ENCODE measurements around the gene CCL18.
"Not testable (repeated sequence)": the region's sequence is repeated elsewhere in the genome, so short reads cannot be mapped to it uniquely, and the experiment has no call there.

The CCL18 gene, protein sequence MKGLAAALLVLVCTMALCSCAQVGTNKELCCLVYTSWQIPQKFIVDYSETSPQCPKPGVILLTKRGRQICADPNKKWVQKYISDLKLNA

DNA sequence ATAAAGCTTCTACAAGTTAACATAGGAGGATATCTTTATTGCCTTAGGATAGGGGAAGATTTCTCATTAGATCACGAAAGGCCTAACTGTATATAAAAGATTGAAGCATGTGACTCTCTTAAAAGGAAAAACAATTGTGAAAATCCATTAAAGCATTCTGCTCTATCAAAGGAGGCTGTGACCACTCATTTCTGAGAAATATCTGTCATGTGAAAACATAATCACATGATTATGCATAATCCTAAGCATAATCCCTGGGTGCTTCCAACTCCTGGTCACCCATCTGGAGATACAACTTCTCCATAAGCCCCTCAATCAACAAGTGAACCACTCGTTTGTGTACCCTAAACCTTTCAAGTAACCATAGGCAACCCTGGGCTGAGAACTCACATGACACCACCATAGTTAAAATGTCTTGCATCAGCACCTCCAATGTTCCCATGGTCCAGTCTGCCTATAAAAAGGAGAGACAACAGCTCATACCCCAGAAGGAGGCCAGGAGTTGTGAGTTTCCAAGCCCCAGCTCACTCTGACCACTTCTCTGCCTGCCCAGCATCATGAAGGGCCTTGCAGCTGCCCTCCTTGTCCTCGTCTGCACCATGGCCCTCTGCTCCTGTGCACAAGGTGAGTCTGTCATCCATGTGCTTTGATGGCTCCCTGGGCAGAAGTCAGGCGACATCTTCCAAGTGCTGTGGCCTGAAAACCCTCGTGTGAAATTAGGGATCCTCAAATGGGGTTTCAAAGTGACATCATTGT lies at the start of gene CCL18:
TSS of gene CCL18 (plus strand) at position 487 of the 756 bp plus-strand sequence. CDS start at position 558, 71 bp downstream.
- no peak for DNase-seq (ENCODE audit: low read depth in 1 of 2, low spot score in 1 of 2)

DNA sequence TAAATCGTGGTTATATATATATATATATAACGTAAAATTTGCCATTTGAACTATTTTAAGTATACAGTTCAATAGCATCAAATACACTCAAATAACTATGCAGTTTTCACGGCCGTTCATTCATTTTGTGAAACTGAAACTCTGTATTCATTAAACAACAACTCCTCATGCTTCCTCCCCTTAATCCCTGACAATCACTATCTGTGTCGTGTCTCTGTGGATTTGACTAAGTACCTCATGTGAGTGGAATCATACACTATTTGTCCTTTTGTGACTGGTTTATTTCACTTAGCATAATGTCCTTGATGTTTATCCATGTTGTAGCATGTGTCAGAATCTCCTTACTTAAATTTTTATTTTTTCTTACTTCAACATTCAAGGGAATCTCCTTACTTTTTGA lies 49.1 kb upstream of the CCL18 start:
- DNase-seq (ENCODE audit: low read depth in 1 of 2, low spot score in 1 of 2), result no peak

DNA sequence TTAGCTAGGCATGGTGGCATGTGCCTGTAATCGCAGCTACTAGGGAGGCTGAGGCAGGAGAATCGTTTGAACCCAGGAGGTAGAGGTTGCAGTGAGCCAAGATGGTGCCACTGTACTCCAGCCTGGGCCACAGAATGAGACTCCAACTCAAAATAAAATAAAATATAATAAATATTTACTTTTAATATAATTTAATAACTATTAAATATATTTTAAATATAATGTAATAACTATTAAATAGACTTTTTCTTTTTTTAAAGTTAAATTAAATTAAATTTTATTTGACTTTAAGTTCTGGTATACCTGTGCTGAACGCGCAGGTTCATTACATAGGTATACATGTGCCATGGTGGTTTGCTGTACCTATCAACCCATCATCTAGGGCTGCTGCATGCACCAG lies 48.2 kb upstream of the CCL18 start:
- not testable (repeated sequence) for DNase-seq (ENCODE audit: low read depth in 1 of 2, low spot score in 1 of 2)

DNA sequence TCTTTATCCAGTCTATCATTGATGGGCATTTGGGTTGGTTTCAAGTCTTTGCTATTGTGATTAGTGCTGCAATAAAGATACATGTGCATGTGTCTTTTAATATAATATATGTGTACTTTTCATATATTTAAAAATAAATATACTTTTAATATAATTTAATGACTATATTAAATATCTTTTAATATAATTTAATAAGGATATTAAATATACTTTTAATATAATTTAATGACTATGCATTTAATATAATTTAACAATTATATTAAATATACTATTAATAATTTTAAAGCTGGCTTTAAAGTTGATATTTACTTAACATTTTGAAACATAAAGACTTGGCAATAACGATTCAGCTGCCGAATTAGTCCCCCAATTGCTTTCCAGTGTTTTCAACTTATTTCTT lies 47.5 kb upstream of the CCL18 start:
- no peak for DNase-seq (ENCODE audit: low read depth in 1 of 2, low spot score in 1 of 2)

DNA sequence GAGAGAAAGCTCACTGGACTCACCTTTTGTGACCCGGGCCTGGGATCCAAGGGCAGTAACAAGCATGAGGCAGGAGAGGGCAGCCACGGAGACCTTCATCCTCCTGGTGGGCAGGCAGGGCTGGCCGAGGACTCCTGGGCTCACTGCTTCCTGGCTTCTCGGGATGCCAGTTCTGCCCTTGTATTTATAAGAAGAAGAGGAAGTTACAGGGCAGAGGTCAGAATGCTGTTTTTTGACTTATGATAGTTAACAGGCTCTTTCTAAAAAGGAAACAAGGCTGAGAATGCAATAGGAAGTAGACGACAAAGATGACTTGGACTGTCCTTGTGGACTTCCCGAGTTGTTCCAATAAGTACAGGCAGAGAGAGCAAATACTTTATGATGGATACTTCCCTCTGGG lies 46.3 kb upstream of the CCL18 start, which contains the start of gene CCL23:
TSS of gene CCL23 (minus strand) at position 174 of the 400 bp plus-strand sequence. CDS start at position 99, 75 bp downstream.
- no peak for DNase-seq (ENCODE audit: low read depth in 1 of 2, low spot score in 1 of 2)

DNA sequence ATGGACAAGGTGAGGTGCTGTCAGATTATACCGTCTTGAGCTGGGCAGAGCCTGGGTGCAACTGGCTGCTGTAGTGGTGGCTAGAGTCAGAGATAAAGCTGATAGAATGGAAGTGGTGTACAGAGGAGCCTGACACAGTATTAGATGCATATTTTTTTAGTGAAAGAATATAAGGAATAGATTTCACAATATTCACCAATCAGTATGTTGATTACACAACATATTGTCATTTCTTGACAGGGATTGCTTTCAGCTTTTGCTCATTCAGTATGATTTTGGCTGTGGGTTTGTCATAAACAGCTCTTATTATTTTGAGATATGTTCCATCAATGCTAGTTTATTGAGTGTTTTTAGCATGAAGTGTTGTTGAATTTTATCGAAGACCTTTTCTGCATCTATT lies 44.6 kb upstream of the CCL18 start:
- no peak for DNase-seq (ENCODE audit: low read depth in 1 of 2, low spot score in 1 of 2)

DNA sequence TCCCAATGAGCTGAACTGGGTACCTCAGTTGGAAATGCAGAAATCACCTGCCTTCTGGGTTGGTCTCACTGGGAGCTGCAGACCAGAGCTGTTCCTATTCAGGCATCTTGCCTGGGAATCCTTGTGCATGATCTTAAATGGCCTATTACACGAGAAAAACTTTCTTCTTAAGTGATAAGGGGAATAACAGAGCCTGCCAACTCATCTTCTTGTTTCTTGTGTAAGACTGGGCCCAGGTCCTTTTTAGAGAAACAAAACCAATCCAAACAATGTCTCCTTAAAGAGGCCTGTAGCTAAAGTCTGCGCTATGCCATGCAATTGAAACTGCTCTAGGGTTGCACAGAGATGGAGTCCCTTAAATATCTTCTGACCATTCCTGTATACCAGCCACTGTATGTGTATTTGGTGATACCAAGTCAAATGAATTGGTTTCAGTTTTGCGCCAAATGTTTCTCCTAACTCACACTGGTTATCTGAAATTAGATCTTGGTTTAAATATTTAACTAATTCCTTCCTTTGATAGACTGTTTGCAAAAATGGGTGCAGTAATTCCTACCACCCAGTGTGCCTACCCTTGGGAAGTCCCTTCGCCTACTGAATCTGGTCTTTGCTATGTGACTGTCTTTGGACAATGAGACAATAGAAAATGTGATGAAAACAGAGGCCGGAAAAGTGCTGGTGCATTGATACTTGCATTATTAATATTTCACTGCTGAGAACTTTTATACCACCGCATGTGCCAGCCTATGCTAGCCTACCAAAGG lies 39.8 kb upstream of the CCL18 start:
- DNase-seq (ENCODE audit: low read depth in 1 of 2, low spot score in 1 of 2), result no peak

DNA sequence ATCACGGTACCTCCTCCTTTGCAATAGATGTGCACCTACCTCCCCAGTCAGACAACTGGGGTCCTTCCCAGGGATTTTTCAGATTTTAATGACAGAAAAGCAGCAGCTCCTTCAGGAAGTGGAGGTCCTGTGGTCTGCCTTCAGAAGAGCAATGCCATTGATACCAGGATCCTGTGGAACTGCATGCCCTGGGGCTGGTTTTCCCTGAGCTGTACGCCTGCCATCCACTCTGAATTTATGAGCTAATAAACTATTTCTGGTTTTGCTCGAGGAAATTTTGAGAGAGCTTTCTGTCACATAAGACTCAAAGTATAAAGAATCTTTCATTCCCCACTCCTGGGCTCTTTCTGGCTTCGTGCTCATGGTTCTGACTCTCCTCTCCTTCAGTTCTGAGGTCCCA lies 36.3 kb upstream of the CCL18 start:
- no peak for DNase-seq (ENCODE audit: low read depth in 1 of 2, low spot score in 1 of 2)

DNA sequence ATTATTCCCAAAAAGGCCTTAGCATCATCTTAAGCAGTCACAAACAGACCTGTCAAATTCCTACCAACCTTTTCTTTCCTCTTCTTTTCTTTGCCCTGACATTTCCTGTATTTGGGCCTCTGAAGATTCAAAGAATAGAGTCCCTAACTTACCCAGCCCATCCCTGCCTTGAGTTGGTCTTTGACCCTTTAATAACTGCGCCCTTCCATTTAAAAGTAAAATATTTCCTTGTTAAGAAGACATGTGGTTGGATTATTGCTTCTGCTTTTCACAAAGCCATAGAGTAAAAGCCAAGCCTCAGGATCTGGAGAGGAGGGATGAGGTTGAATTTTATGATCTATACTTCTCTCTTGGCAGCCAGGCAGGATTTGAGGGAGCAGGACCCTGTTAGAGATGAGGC lies 33.1 kb upstream of the CCL18 start:
- no peak for DNase-seq (ENCODE audit: low read depth in 1 of 2, low spot score in 1 of 2)

DNA sequence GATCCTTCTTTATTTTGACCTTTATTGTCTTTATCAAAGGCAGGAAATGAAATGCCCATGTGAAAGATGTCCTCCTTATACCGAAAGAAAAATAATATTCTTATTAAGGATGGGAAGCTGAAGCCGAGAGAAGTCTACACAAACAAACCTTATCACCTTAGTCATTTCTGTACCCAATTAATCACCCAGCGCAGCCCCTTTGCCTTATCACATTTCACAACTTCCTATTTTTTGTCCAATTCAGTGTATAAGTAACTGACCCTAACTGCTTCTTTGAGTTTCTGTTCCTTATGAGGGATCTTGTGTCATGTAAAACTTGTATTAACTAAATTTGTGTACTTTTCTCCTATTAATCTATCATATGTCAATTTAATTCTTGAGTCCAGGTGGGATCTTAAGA lies 29.9 kb upstream of the CCL18 start:
- DNase-seq (ENCODE audit: low read depth in 1 of 2, low spot score in 1 of 2), result no peak

DNA sequence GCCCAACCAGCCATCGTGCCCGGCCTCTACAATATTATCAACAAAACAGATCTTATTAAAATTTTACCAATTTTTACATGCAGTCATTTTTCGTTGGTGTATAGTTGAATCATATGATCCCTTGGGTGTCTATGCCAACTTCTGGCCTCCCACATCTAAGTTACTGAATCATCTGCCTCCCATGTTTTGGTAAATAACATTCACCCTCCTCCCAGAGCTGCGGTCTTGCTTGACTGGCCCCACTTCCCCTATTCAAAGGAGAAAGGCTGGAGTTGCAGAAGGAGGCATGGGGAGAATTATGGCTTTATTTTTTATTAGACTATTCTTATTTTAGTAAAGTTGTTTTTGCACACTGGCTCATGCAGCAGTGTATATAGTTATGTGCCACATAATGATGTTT lies 27.8 kb upstream of the CCL18 start:
- no peak for DNase-seq (ENCODE audit: low read depth in 1 of 2, low spot score in 1 of 2)

DNA sequence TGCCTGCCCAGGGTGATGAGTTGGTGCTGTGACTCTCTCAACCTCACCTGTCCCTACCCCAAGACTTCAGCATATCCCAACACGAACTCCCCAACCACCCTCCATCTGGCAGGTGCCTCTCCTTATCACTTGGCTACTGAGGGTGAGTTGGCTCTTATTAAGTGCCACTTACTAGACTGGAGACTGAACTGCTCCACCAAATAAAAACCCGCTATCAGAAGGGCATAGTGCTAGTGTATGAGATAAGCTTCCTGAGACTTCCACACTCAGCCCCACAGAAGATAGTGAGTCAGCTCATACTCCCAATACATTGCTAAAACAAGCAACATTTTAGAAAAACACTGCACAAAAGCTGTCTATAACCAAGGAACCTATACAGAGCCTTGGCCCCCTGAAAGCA lies 16.0 kb upstream of the CCL18 start:
- no peak for DNase-seq (ENCODE audit: low read depth in 1 of 2, low spot score in 1 of 2)

DNA sequence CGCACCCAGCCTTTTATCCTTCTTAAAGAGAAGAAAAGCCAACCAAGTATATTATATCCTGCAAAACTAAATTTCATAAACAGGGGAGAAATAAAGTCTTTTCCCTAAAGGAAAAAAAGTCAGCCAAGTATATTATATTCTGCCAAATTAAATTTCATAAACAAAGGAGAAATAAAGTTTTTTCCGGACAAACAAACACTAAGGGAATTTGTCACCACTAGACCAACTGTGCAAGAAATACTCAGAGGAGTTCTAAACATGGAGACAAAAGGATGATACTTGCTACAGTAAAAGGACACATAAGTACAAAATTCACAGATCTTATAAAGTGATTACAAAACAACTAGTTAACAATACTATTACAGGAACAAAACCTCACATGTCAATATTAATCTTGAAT lies 14.4 kb upstream of the CCL18 start:
- DNase-seq (ENCODE audit: low read depth in 1 of 2, low spot score in 1 of 2), result no peak

DNA sequence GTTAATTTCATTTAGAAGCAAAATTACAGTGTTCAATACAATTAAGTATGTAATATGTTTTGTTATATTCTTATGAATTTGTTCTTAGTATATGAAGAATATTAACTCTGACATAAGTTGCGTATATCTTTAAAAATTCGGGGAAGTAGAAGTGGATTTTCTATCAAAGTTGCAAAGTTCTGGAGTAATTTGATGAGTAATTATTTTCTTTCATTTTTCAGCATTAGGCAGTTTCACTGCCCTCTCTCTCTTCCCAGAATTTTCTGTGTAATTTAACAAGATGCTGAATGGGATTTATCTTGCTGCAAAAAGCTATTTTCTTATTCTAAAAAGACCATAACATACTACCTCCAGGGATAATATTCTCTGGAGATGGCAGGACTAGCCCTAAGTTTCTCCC lies 8.9 kb upstream of the CCL18 start:
- DNase-seq (ENCODE audit: low read depth in 1 of 2, low spot score in 1 of 2), result no peak

DNA sequence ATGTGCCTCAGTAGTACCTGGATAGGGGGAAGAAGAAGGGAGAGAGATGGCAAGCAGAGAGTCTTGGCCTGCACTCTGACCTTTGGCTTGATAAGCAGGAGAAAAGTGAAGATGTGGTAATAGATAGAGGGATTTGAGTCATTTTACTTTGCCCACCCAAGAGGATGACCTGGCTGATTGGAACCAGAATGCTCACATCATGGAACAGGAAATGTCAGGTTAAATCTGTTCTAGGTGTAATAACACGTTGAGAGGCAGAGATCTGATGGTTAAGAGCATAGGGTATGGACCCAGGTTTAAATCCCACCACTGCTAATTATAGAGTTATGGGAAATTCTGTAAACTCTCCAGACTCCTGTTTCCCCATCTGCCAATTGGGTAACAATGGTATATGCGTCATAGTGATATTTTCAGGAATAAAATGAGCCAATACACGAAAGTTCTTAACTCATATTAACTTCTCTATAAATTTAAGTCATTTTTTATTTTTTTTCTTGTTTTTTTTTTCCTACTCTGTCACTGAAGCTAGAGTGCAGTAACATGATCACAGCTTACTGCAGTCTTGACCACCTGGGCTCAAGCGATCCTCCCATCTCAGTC lies 8.1 kb upstream of the CCL18 start:
- no peak for DNase-seq (ENCODE audit: low read depth in 1 of 2, low spot score in 1 of 2)

DNA sequence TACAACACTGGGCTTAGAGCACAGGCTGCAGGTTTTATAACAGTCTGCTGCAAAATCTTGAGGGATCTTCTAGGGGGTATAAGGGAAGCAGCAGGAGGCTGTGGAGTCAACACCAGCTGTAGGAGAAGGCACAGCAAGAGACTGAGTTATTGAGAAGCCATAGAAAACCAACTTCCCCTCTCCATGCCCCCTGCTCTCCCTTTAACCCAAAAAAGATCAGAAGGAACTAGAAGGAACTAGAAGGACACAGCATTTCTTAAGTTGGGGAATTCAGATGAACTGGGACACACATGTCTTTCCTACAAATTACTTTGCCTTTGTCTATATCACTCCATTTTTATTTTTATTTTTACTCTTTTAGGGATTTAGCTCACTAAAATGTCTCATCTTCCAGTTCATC lies 6.2 kb upstream of the CCL18 start:
- DNase-seq (ENCODE audit: low read depth in 1 of 2, low spot score in 1 of 2), result no peak

DNA sequence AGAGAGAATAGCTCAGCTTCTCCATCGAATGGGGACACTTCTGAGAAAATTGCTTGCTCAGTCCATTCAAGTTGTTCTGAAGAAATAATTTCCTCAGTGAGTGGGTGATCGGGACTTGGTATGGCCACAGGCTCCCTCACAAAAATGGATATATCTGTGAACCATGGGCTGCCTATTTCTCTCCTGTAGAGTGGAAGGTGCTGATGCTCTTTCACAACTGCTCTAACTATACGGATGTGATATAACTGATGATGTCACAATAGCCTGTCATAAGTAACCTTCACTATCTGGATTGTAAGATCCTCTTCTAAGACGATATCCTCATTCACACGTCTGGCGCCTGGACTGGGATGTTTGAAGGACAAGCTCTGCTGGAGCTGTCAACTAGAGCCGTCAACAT lies 4.7 kb upstream of the CCL18 start:
- no peak for DNase-seq (ENCODE audit: low read depth in 1 of 2, low spot score in 1 of 2)

DNA sequence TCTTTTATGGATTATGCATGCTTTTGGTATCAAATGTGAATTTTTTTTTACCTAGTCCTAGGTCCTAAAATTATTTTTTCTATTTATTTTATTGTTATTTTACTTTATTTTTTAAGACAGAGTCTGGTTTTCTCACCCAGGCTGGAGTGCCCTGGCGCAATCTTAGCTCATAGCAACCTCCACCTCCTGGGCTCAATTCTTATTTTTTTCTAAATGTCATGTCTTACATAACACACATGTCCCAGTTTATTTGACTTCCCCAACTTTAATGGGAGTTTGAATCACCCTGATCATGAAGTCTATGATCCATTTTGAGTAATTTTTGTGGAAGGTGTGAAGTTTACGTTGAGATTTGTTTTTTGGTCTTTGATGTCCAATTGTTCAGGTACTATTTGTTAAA lies 3.3 kb upstream of the CCL18 start:
- DNase-seq (ENCODE audit: low read depth in 1 of 2, low spot score in 1 of 2), result no peak

DNA sequence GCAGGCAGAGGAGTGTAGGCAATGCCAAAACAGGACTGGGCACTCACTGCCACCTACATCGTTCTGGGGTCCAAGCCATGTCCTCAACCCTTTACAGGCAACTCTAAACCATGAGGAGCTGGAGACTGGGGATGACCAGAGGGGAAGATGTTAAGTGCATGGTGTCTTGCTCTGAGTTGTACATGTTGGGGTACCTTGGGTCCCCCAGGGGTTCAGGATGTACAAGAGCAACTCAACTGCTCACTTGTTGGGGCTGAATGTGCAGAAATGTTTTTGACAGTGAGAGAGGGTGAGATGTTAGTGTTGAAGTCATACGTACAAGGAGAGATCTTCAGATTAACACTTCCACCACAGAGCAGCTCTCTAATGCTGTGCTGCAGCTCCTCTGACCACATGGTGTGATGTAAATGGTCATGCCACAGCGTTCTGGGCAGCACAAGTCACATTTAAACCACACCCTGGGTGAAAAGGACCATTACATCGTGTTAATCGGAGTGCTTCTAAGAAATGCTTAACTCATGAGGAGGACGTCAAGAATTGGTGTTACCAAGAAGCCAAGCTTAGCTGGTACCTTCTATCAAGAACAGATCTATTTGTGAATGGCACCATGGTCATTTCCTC lies 2.4 kb downstream of the CCL18 start:
- no peak for DNase-seq (ENCODE audit: low read depth in 1 of 2, low spot score in 1 of 2)

DNA sequence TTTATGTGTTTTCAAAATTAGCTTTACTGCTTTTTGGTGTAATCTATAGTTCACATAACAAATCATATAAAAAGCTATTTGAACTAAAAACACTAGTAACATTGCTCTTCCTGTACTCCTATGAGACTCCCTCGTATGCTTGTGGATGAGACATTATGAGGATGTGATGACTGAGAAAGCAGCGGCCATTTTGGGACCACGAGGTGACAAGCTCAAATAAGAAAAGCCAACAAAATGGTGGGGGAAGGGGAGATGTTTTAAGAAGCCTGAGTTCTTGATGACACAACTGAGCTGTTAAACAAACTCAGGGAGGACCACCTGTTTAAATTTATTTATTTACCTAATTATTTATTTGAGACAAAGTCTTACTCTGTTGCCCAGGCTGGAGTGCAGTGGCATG lies 4.5 kb downstream of the CCL18 start:
- no peak for DNase-seq (ENCODE audit: low read depth in 1 of 2, low spot score in 1 of 2)

DNA sequence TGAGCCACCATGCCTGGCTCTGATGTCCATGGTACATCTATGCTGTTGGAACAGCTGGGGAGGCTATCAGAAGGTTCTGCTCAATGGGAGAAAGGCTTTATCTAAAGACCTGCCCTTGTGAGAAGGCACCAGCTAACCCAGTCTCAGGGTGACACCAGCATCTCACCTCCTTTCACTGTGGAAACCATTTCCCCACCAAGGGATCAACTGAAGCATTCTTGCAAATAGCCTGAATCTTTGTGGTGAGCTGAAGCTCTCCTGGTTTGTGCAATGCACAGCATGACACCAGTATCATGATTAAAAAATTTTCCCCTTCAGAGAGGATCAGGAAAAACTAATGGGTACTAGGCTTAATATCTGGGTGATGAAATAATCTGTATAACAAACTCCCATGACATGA lies 5.1 kb downstream of the CCL18 start:
- no peak for DNase-seq (ENCODE audit: low read depth in 1 of 2, low spot score in 1 of 2)

DNA sequence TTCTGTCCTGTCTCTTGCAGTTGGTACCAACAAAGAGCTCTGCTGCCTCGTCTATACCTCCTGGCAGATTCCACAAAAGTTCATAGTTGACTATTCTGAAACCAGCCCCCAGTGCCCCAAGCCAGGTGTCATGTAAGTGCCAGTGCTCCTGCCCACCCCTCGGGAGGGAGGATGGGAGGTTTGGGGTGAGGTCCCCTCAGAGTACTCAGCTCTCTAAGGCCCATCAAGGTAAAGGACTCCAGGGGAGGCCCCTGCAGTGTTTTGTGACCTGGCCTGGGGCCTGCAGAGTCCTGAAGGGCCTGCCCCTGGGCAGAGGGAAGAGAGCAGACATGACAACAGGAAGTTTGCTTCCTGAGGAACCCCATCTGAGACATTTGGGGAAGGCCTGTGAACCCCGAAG lies 6.4 kb downstream of the CCL18 start:
- no peak for DNase-seq (ENCODE audit: low read depth in 1 of 2, low spot score in 1 of 2)

Data from activated T-helper 1 cell treated with anti-CD3 and anti-CD28 coated beads, Interleukin-2, amount 50 U/mL, for 16 hours (primary cell).